Right renal pelvis (tissue), 4 donors: ENCODE measurements around the gene RNF130. TPM values are rescaled to one million over a fixed set of nuclear protein-coding genes. Genes with fewer than 3 reads are reported as not detected.
"Not testable (repeated sequence)": the region's sequence is repeated elsewhere in the genome, so short reads cannot be mapped to it uniquely, and the experiment has no call there.

Experiments
- DNase-seq, 4 donors: peaks; one replicate each; pipeline ENCODE4 v3.0.0-alpha.2; 2013; ENCODE audit warnings: low read depth in 4 of 4, low spot score in 3 of 4, missing footprints in 1 of 4
- polyA plus RNA-seq, 4 donors: library from polyadenylated mRNA; unstranded; fragments of 120-200 nt; gene quantifications; one replicate each; pipeline ENCODE4 v1.2.1, GENCODE V29; 2013; ENCODE audit not compliant: insufficient read length in 4 of 4

RNF130 gene
- polyA plus RNA-seq, 4 donors: 66.1 to 81.4 (median 80.3) TPM

DNA sequence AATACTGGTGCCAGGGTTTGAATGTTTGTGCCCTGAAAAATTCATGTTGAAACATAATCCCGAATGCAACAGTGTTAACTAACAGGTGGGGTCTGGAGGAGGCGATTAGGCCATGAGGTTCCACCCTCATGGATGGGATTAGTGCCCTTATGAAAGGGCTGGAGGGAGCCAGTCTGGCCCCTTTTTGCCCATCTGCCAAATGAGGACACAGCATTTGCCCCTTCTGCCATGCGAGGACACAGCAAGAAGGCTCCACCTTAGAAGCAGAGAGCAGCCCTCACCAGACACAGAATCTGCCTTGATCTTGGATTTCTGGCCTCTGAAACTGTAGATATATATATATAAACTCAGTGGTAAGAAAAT lies 32.6 kb upstream of the RNF130 start:
- DNase-seq: no peak

DNA sequence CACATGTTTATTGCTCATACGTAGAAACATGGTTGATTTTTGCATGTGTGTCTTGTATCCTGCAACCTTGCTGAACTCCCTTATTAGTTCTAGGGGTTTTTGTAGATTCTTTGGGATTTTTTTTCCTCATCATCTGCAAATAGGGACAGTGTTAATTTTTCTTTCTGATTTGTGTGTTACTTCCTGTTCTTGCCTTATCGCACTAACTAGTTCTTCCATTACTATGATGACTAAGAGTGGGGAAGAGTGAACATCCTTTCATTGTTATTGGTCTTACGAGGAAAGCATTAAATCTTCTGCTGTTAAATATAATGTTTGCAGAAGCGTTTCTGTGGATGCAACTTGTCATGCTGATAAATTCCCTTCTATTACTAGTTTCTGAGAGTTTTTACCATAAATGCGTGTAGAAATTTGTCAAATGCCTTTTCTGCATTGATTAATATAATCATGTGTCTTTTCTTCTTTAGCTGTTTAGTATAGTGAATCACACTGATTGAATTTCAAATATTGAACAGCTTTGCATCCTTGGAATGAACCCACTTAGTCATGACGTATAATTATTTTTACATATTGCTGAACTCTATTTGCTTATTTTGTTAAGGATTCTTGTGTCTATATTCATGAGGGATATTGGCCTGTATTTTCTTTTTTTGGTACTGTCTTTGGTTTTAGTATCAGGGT lies 32.1 kb upstream of the RNF130 start:
- DNase-seq: no peak

DNA sequence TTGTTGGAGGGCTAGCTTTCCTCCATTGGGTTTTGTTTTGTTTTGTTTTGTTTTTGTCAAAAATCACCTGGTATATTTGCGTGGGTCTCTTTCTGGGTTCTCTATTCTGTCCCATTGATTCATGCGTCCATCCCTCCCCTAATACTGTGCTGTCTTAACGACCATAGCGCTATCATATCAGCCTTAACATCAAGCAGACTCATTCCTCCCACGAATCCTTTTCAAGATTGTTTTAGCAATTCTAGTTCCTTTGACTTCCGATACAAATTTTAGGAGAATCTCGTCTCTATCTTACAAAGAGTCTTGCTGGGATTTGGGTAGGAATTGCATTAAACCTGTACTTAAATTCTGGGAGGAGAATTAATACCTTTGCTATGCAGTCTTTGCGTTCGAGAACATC lies 31.1 kb upstream of the RNF130 start:
- no peak for DNase-seq

DNA sequence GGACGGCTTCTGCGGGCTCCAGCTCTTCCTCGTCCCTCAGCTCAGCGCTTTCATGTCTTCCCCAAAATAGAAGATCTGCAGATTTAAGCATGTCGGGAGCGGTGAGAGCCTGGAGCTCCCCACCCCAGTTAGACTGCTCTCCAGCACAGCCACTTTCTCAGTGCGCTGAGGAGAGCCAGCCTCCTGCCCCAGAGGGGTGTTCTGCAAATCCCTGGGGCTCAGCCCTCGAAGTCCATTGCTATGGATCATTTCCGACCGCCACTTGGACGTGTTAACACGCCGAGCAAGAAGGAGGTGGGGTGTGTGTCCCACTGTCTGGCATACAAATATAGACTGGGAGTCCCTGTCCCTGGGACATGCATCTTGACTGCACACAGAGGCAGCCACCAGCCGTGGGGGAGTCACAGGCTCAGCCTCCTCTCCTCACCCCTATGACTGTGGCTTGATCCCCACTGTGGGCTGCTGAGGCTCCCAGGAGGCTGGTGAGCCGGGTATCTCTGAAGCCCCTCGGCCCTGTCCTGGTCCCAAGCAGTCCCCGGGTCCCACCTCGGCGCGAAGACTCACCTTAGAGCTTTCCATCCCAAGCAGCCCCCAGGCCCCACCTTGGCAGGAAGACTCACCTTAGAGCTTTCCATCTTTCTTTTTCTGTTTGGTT lies 30.0 kb upstream of the RNF130 start:
- no peak for DNase-seq

DNA sequence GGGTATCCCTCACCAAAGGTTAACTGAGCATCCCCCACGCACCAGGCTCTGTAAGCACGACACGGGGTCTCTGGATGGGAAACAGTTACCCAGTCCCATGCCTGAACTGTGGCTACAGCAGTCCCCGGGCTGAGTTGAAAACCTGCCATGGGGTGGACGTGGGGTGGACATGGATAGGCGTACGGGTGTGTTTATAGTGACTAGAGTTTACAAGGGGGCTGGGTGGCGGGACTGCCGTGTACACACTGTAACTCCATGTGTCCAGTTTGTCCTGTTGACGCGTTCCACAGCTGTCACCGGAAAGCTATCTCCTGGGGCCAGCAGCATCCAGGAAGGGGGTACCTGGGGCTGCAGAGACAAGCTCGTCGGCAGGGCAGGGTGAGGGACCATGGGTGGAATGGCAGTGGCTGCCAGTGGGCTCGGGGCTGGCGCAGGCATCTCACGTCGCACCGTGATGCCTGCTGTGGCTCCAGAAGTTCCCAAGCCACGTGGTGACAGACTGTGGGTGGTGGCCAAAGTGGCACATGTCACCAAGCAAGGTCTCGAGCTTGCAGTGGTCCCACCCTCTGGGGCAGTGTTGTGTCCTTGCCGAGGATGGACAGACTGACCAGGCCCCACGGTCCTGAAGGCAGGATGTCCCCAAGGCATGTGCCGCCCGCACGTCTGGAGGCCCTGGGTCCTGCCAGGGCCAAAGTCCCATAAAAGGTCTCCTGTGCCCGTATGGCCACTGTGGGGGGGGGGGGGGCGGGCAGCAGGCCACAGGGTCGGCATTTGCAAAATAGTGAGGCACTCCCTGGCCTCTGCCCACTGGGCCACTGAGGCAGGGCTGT lies 29.3 kb upstream of the RNF130 start:
- DNase-seq: no peak

DNA sequence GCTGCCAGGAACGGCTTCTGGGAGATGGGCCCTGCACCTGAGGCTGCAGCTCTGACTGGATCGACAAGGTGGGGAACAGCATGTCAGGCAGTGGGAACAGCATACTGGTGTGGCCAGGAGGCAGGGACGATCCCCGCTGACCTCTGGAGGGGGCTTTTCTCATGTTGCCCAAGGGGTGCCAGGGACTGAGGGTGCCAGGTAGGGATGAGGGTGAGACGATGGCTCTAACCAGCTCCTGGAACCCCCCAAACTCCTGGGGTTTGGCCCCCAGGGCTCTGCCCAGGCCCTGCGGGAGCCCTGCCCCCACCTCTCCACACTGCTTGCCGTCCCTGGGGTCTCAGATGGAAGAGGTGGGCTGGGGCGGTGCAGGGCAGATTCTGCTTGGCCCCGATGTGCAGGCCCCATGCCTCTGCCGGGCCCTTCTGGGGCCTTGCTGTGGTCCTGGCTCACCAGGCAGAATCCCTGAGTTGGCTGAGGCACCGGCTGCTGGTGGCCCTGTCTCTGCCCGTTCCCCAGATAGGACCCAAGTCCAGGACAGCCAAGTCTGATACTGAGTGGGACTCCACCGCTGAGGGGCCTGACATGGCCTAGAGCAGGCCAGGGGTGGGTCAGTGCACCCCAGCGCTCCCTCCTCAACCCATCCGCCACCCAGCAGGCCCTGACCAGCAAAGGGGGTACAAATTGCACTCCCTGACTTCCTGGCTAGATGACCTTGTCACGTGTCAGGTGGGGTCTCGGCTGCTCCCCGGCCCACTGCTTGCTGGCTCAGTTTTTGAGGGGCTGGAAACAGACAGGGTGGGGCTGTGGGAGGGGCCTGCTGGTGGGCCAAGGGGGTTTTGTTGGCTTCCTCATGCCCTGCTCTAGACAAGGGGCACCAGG lies 28.4 kb upstream of the RNF130 start:
- no peak for DNase-seq

DNA sequence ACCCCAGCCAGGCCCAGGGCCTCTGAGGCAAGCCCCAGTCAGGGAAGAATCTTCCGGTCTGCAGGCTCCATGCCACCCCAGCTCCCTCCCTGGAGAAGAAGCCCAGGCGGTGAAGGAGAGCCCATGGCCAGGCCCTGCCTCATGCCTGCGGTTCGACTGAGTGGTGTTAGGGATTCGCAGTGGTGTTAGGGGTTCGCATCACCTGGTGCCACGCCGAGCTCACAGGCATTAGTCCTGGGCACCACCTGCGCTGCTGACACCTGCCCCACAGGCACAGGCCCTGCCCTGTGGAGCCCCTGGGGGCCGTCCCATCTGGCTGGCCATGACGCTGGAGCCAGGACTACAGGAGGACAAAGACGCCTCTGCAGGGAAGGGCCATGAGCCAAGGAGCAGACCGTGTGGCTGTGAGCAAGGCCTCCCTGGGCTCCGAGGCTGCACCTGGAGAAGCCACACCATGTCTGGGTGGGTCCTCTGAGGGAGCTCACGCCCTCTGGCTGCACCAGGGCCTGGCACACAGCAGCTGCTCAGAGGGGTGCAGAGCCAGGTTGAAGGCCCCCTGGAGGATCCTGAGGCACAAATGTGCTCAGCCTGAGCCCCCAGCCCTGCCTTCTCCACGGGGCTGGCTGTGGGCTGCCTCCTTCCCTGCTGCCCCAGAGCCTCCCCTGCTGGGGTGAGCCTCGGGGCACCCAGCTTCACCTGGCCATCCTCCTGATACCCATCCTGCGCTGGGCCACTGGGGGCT lies 27.6 kb upstream of the RNF130 start:
- no peak for DNase-seq

DNA sequence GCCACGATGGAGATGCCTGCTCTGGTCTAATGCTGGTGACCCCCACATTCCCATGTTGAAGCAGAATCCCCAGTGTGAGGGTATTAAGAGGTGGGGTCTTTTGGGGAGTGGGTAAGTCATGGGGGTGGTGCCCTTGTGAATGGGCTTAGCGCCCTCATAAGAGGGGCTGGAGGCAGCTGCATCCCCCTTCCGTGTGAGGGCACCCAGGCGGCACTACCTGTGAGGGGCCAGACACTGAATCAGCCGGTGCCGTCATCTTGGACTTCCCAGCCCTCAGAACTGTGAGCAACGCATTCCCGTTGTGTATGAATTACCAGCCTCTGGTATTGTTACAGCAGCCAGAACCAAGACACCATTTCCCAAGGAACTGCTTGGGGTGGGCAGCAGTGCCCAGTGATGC lies 27.0 kb upstream of the RNF130 start:
- DNase-seq: no peak

DNA sequence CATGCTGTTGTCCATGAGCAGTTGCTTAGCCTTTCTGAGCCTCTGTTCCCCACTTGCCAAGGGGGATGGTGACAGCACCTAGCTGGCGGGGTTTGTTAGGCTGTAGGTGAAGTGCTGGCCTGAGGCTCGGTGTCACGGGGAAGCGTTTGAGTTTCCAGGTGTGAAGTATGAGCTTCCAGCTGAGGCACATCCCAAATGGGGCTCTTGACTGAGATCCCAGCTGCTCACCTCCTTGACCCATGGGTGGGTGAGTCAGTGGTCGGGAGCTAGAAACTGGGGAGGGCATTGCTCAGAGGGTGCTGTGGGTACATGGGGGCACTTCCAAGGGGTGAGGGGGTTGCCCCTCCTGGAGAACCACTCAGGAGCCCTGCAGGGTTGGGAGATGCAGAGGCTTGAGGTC lies 26.4 kb upstream of the RNF130 start:
- no peak for DNase-seq

DNA sequence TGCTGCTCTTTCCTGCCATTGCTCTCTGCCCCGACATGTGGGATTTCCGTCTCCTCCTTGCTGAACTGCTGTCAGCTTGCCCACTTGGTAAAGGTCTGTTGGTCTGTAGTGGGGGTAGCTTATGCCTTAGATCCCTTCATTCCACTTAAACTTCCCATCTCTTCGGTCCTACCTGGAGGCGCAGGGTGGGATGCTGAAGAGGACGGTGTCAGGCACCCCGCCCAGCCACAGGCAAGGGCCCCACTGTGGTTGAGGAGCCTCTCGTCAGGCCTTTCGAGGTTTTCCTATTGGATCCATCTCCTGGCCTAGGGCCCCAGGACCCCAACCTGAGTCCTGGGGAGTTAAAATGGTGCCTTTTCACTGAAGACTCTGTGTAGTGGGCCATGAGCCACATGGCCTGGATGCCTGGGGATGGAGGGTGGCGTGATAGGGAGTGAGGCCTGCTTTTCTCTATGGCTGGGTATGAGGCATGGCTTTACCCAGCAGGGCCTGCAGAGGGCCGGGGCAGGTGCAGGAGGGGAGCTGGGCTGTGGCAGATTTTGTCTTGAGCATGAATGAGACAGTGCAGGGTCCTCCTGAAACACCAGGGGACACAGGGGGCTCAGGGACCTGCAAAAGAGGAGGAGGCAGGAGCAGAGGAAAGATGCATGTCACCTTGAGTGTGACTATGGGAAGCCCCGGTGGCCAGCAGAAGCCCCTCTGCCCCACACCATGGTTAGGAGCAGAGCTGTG lies 25.8 kb upstream of the RNF130 start:
- DNase-seq: no peak

DNA sequence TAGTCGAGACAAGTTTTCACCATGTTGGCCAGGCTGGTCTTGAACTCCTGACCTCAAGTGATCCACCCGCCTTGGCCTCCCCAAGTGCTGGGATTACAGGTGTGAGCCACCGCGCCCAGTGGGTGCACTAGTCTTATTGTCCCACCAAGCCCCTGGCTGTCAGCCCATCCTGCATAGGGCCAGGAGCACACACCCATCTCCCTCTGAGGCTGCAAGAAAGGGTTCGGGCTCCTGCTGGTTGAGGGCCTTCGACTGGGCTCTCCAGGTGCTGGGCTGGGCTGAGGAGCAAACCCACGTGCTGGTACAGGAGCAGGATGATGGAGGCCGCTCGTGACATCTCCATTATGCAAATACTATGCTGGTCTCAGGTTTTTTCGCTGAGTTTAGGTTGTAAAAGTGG lies 25.1 kb upstream of the RNF130 start:
- DNase-seq: no peak

DNA sequence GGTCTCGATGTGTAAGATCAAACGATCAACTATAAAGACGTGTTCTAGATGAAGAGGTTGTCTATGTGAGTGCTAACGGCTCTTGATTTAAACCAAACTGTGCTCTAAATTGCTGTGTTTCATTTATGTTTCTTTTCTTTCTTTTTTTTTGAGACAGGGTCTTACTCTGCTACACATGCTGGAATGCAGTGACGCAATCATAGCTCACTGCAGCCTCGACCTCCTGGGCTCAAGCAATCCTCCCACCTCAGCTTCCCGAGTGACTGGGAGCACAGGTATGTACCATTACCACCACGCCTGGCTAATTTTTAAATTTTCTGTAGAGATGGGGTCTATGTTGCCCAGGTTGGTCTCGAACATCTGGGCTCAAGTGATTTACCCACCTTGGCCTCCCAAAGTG lies 24.0 kb upstream of the RNF130 start:
- no peak for DNase-seq

DNA sequence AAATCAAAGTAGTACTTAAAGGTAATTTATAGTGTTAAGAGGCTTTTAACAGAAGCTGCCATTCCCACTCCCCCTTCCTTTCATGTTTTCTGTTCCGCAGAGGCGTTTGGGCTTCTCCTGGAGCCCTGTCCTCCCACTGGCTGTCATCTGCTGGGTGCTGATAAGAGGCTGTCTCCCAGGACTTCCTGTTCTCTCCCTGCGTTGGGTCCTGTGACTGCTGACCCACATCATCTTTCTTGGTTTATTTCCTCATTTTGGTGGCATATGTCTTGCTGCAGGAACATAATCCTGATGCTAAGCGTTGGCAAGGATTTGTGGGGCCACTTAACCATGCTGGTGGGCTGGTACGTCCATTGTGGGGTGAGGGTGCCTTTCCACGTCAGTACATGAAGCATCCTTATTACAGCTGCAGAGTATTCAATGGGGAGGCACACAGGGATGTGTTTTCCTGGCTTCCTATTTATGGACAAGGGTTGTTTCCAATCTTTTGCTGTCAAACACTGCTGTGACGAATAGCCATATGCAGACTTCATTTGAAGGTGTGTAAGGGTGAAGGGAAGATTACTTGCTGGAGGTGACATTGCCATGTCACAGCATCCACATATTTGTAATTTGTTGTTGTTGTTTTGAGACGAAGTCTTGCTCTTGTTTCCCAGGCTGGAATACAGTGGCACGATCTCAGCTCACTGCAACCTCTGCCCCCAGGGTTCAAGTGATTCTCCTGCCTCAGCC lies 22.3 kb upstream of the RNF130 start:
- DNase-seq: no peak

DNA sequence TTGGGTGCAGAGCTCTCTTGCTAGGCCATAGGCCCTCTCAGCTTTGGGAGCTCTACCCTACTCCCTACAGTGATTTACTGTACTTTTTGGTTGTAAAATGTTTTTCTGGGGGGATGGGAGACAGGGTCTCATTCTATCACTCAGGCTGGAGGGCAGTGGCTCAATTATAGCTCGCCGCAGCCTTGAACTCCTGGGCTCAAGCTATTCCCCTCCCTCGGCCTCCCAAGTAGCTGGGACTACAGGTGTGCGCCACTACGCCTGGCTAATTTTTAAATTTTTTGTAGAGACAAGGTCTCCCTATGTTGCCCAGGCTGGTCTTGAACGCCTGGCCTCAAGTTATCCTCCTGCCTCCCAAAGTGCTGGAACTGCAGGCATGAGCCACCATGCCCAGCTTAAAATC lies 21.7 kb upstream of the RNF130 start:
- DNase-seq: no peak

DNA sequence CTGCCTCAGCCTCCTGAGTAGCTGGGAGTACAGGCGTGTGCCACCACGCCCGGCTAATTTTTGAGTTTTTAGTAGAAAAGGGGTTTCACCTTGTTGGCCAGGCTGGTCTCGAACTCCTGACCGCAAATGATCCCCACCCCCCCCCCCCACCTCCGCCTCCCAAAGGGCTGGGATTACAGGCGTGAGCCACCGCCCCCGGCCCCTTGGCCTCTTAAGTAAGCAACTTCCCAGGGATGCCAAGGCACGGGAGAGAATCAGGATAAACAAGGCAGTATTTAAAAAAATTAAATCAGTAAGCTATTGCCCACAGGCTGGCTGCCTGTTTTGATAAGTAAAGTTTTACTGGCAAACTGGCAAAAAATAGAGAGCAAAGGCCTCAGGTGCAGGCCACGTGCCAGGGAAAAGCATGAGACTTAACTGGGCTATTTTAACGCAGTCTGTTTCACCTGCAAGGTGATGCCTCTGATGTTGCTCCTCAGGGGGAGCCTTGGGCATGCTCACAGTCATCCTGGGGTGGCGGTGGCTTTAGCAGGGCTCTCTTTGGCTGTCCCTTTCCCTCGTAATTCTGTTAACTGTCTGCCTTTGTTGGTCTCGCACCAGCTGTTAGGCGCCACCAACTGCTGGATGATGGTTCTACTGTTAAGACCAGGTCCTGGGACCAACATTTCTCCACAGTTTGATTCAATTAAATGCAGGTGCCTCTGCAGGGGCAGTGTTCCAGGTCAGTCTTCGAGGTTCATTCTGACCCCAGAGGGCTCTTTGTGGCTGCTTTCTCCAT lies 19.4 kb upstream of the RNF130 start:
- DNase-seq: peak in 1 of 4 donors; percentile 26

DNA sequence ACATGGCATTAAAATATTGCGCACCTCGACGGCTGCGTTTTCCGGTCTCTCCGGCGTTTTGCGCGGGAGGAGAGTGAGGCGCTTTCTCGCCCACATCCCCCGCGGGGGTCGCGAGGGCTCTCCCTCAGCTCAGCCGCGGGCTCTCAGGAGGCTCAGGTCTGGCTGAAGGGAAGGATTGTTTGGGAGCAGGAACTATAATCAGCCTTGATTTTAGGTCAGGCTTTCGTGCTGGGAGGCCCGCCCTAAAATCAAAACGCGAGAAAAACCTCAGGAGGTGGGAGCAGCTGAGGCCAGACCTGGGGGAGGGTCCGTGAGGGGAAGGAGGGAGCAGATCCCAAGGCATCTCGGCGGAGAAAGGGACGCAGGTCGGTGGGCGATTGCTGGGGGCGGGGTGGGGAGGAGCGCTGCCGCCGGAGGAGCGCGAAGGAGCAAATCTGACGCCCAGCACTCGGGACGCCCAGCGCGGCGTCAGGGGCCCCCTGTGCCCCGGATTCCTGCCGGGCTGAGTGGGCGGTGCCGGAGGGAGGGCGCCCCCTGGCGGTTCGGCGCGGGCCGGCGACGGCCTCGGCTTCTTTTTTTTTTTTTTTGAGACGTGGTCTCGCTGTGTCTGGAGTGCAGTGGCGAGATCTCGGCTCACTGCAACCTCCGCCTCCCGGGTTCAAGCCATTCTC lies 18.7 kb upstream of the RNF130 start:
- peak in 3 of 4 donors; percentile 58 to 71 (median 69) for DNase-seq

DNA sequence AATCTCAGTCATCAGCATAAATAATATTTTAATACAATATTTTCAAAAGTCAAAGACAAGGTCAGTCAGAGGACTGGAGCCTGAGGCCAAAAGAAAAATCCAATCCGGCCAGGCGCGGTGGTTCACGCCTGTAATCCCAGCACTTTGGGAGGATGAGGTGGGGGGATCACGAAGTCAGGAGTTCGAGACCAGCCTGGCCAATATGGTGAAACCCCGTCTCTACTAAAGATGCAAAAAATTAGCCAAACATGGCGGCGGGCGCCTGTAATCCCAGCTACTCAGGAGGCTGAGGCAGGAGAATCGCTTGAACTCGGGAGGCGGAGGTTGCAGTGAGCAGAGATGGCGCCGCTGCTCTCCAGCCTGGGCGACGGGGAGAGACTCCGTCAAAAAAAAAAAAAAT lies 18.1 kb upstream of the RNF130 start:
- DNase-seq: not testable (repeated sequence)
